GM12878 (cell line): ENCODE measurements around the gene RAP2B. TPM values are rescaled to one million over a fixed set of nuclear protein-coding genes. Genes with fewer than 3 reads are reported as not detected.

Experiments used
- ATAC-seq: fragments of 200-7000 bp; cut with Tn5 transposase; 3 replicates; pipeline ENCODE4 v1.9.1; 2020; ENCODE audit warnings: mild to moderate bottlenecking, moderate library complexity
- BruUV-seq: library from RNA; stranded (reverse); fragments of 400-500 nt; replicated peaks from 2 replicates; lab custom pipeline; 2021; lab: Mats Ljungman, UMichigan
- CTCF ChIA-PET: fragments of 300-600 bp; sonication (Branson Sonifier 250); formaldehyde crosslinking; extraction: SDS; loops from one replicate; lab custom pipeline; 2021; ENCODE audit warnings: inconsistent platforms; lab: Yijun Ruan, JAX
- POLR2A ChIA-PET: fragments of 350-600 bp; formaldehyde crosslinking; extraction: SDS; loops from one replicate; lab custom pipeline; 2021; ENCODE audit warnings: inconsistent platforms; lab: Charles Lee
- RAD21 ChIA-PET: fragments of 300-600 bp; sonication (Branson Sonifier 250); formaldehyde crosslinking; loops from one replicate; lab custom pipeline; 2023; ENCODE audit warnings: antibody characterized with exemption; ENCODE audit not compliant: unreplicated experiment; lab: Charles Lee
- SMC1A ChIA-PET: fragments of 300-600 bp; sonication (Branson Sonifier 250); formaldehyde crosslinking; loops from one replicate; lab custom pipeline; 2023; ENCODE audit not compliant: unreplicated experiment, uncharacterized antibody; lab: Charles Lee
- DNase-seq: peaks from one replicate; pipeline ENCODE4 v3.0.0-alpha.2; 2011; ENCODE audit warnings: low read depth, low spot score
- FAIRE-seq: peaks from 3 replicates; lab custom pipeline; 2011; peaks lifted over from hg19 to GRCh38; lab: Jason Lieb, UNC
- H2AFZ ChIP-seq: 2 replicates; pipeline ENCODE4 v1.6.0; 2011; ENCODE audit warnings: low read depth, low read length, control low read depth; ENCODE audit not compliant: control insufficient read depth
- H3K27ac ChIP-seq: 2 replicates; pipeline ENCODE4 v1.5.1; 2011; ENCODE audit warnings: control low read depth; ENCODE audit not compliant: control insufficient read depth, insufficient read depth
- H3K27me3 ChIP-seq, 2 experiments: replicated peaks in 1 of 2; 2 replicates each; pipeline versions ENCODE4 v1.6.0 to v1.6.1; 2011; ENCODE audit warnings: low read length in 1 of 2; ENCODE audit not compliant: control insufficient read depth in 2 of 2, insufficient read depth in 2 of 2
- H3K36me3 ChIP-seq, 2 experiments: 2 replicates each; pipeline ENCODE4 v1.5.1; 2011; ENCODE audit warnings: low read length in 1 of 2; ENCODE audit not compliant: control insufficient read depth in 2 of 2, insufficient read depth in 2 of 2
- H3K4me1 ChIP-seq: 2 replicates; pipeline ENCODE4 v1.6.1; 2011; ENCODE audit warnings: mild to moderate bottlenecking, low read length, moderate library complexity, mixed read lengths; ENCODE audit not compliant: control insufficient read depth, insufficient read depth
- H3K4me2 ChIP-seq: 2 replicates; pipeline ENCODE4 v1.6.0; 2011; ENCODE audit warnings: control low read depth; ENCODE audit not compliant: control insufficient read depth, insufficient read depth
- H3K4me3 ChIP-seq: fragments of 200-600 bp; sonication (generic); 2 replicates; pipeline ENCODE4 v1.5.1; 2016
- H3K79me2 ChIP-seq: 2 replicates; pipeline ENCODE4 v1.6.0; 2011; ENCODE audit warnings: low read length; ENCODE audit not compliant: control insufficient read depth, insufficient read depth
- H3K9ac ChIP-seq: 2 replicates; pipeline ENCODE4 v1.8.0; 2011; ENCODE audit warnings: low read length, control low read depth, mixed read lengths; ENCODE audit not compliant: control insufficient read depth, insufficient read depth
- H3K9me3 ChIP-seq: replicated peaks from 3 replicates; pipeline ENCODE4 v1.5.1; 2011; ENCODE audit warnings: mild to moderate bottlenecking, low read length; ENCODE audit not compliant: control insufficient read depth, insufficient read depth
- H4K20me1 ChIP-seq: 2 replicates; pipeline ENCODE4 v1.6.0; 2011; ENCODE audit not compliant: control insufficient read depth, insufficient read depth
- ATF2 ChIP-seq: IDR thresholded peaks from 2 replicates; pipeline ENCODE4 v1.6.1; 2012; ENCODE audit warnings: low read length, inconsistent platforms
- BMI1 ChIP-seq: fragments of 450-650 bp; IDR thresholded peaks from 2 replicates; pipeline ENCODE4 v1.6.1; 2016; ENCODE audit warnings: mild to moderate bottlenecking, moderate library complexity, borderline replicate concordance
- CBX5 ChIP-seq: sonication (generic); IDR thresholded peaks from 2 replicates; pipeline ENCODE4 v1.6.1; 2016; ENCODE audit warnings: low read depth, moderate library complexity, mild to moderate bottlenecking, inconsistent platforms
- E2F4 ChIP-seq: IDR thresholded peaks from 2 replicates; pipeline ENCODE4 v1.6.1; 2012; ENCODE audit warnings: low read depth, low read length, improper control_type of control experiment
- E2F8 ChIP-seq: fragments of 450-650 bp; IDR thresholded peaks from 2 replicates; pipeline ENCODE4 v1.6.1; 2018; ENCODE audit warnings: mild to moderate bottlenecking, low read depth, moderate library complexity; ENCODE audit not compliant: partially characterized antibody
- IKZF2 ChIP-seq, 2 experiments: fragments of 450-650 bp; IDR thresholded peaks; 2 replicates each; pipeline ENCODE4 v1.6.1; 2017; ENCODE audit warnings: mild to moderate bottlenecking in 2 of 2, moderate library complexity in 2 of 2
- MLLT1 ChIP-seq: fragments of 450-650 bp; IDR thresholded peaks from 2 replicates; pipeline ENCODE4 v1.6.1; 2016; ENCODE audit warnings: mild to moderate bottlenecking
- PBX3 ChIP-seq: IDR thresholded peaks from 2 replicates; pipeline ENCODE4 v1.6.1; 2011; ENCODE audit warnings: mild to moderate bottlenecking, low read depth, low read length, moderate library complexity; ENCODE audit not compliant: insufficient replicate concordance
- PML ChIP-seq: IDR thresholded peaks from 2 replicates; pipeline ENCODE4 v1.6.1; 2012; ENCODE audit warnings: low read length, inconsistent platforms
- POLR2AphosphoS5 ChIP-seq: IDR thresholded peaks from 2 replicates; pipeline ENCODE4 v1.6.1; 2011; ENCODE audit warnings: mild to moderate bottlenecking, low read length, inconsistent platforms
- RFX5 ChIP-seq: IDR thresholded peaks from 2 replicates; pipeline ENCODE4 v1.6.1; 2011; ENCODE audit warnings: low read depth, low read length, improper control_type of control experiment
- SRF ChIP-seq, 2 experiments: IDR thresholded peaks; 2 replicates each; pipeline ENCODE4 v1.6.1; 2011; ENCODE audit warnings: low read depth in 2 of 2, low read length in 2 of 2, mild to moderate bottlenecking in 1 of 2, moderate library complexity in 1 of 2
- YY1 ChIP-seq: IDR thresholded peaks from 2 replicates; pipeline ENCODE4 v1.6.1; 2011; ENCODE audit warnings: low read depth, mild to moderate bottlenecking, low read length
- ZNF384 ChIP-seq: IDR thresholded peaks from 2 replicates; pipeline ENCODE4 v1.6.1; 2012; ENCODE audit warnings: low read depth, mild to moderate bottlenecking, low read length, improper control_type of control experiment, borderline replicate concordance
- WGBS: methylation state at CpG from one replicate; pipeline ENCODE4 v1.1.6; 2016; ENCODE audit warnings: low lambda C conversion rate; ENCODE audit not compliant: insufficient replicate concordance, insufficient coverage; ENCODE audit errors: missing lambda C conversion rate; 5-methylcytosine and 5-hydroxymethylcytosine counted together
- in situ Hi-C: fragments of 300-500 bp; cut with MboI; formaldehyde crosslinking; loops from 9 replicates; pipeline ENCODE4 v1.14.3; 2018; ENCODE audit warnings: mixed read lengths
- intact Hi-C: fragments of 100-400 bp; cut with micrococcal nuclease; formaldehyde crosslinking; loops from one replicate; pipeline ENCODE4 v1.14.2; 2022; ENCODE audit not compliant: unreplicated experiment
- polyA plus RNA-seq, 11 experiments: library from polyadenylated mRNA; depleted of rRNA in 4 of 11; unstranded in 6 of 11; stranded (reverse) in 5 of 11; fragments of >200 nt; fragmentation: Nextera tagmentation in 4 of 11; fragmentation: Illumina TruSeq in 1 of 11; extraction: Ambion mirVana in 4 of 11; extraction: Trizol in 1 of 11; gene quantifications; 1 replicate in 1 of 11; 2 replicates in 10 of 11; pipeline versions ENCODE4 v1.2.1 to v1.2.3, GENCODE V29; 2011 to 2016; ENCODE audit warnings: inconsistent platforms in 2 of 11, missing spikeins in 2 of 11, low read depth in 1 of 11
- total RNA-seq, 4 experiments: library from RNA; depleted of rRNA in 3 of 4; stranded (reverse); fragments of >200 nt in 3 of 4; fragmentation: Illumina TruSeq in 1 of 4; extraction: Trizol in 1 of 4; gene quantifications; 2 replicates each; pipeline versions ENCODE4 v1.2.1 to v1.2.3, GENCODE V29; 2013 to 2021

Gene RAP2B
- total and polyA plus RNA-seq, 10 of the 15 experiments (the other 5 are each of a cell fraction or from before 2014, with no cell fraction given) = 5.9 to 21.3 (median 12.0) TPM

- SMC1A ChIA-PET = interaction anchor here (0.8 to 1.4 kb wide), 4 partner anchors 9 to 124 kb away, joined by 3 read pairs; no protein-coding TSS in a partner anchor
- Histone ChIP-seq H3K27me3 (no peaks in the 10 kb centered on the region), H2AFZ (no peak overlapping the region), H3K9ac (peak overlapping the region; percentile 85), H3K36me3 (no peaks in the 10 kb centered on the region), H3K9me3 (no peaks in the 10 kb centered on the region), H3K4me1 (peaks cover 11% of the 10 kb centered on the region), H3K4me2 (peak overlapping the region; percentile 95), H3K27ac (no peak overlapping the region), H4K20me1 (no peaks in the 10 kb centered on the region), H3K4me3 (peak overlapping the region; percentile 98), H3K79me2 (peaks cover 50% of the 10 kb centered on the region)
- WGBS = 0% methylated on average over 5 of the region's 5 CpGs
- intact Hi-C loops = loop anchor here (5.0 to 10.0 kb wide), 4 partner anchors 128 to 1151 kb away; no protein-coding TSS in a partner anchor
- CTCF ChIA-PET = interaction anchor here (2.0 to 2.4 kb wide), 3 partner anchors 12 to 807 kb away, joined by 7 to 13 read pairs (median 10); no protein-coding TSS in a partner anchor
- POLR2A ChIA-PET = interaction anchor here (0.7 to 1.2 kb wide), 2 partner anchors 38 to 778 kb away, joined by 3 to 9 read pairs; no protein-coding TSS in a partner anchor
- no peak for DNase-seq
- no peak for FAIRE-seq
- no peak for ATAC-seq
- in situ Hi-C loops = no loop called here
- TSS peak; percentile 49 for BruUV-seq
- RAD21 ChIA-PET = interaction anchor here (0.6 to 1.6 kb wide), 4 partner anchors 14 to 806 kb away, joined by 3 to 10 read pairs (median 3); no protein-coding TSS in a partner anchor
- TF ChIP-seq BMI1 (no peak), PBX3 (no peak), POLR2AphosphoS5 (no peak), CBX5 (no peak), MLLT1 (no peak), E2F4 (no peak), SRF (IDR thresholded peaks at IDR 0.05; ENCODE audit: low read depth in 2 of 2, low read length in 2 of 2) (no peak), ZNF384 (no peak), E2F8 (no peak), RFX5 (no peak), ATF2 (no peak), YY1 (no peak), IKZF2 (IDR thresholded peaks at IDR 0.05) (no peak), PML (no peak)
These were observed 1.9 kb downstream of the RAP2B start for GRCh38 chr3:153163756-153164550.
